Esophagus mucosa (tissue), 1 donor: Measurements from ENCODE around the gene SPP1. TPM values are rescaled to one million over a fixed set of nuclear protein-coding genes. Genes with fewer than 3 reads are reported as not detected.
A peak's percentile ranks its signal among the peaks of the same experiment; 100 is the strongest.
"Not testable (repeated sequence)": the region's sequence is repeated elsewhere in the genome, so short reads cannot be mapped to it uniquely, and the experiment has no call there.

Source experiments
- ATAC-seq: fragments of 200-7000 bp; cut with Tn5 transposase; one replicate; pipeline ENCODE4 v1.9.1; 2020
- total RNA-seq: library from RNA; stranded (reverse); gene quantifications from one replicate; pipeline ENCODE4 v1.2.4, GENCODE V29; 2023
- donor health status: DM: yes; HTN: yes; CAD: no.

SPP1 gene
- 1.4 TPM for total RNA-seq

DNA sequence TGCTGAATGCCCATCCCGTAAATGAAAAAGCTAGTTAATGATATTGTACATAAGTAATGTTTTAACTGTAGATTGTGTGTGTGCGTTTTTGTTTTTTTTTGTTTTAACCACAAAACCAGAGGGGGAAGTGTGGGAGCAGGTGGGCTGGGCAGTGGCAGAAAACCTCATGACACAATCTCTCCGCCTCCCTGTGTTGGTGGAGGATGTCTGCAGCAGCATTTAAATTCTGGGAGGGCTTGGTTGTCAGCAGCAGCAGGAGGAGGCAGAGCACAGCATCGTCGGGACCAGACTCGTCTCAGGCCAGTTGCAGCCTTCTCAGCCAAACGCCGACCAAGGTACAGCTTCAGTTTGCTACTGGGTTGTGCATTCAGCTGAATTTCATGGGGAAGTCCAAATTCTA lies at the start of gene SPP1:
TSS of gene SPP1 (plus strand) at position 249 of the 400 bp plus-strand sequence. CDS start 1,182 bp downstream, outside the sequence.
- no peak for ATAC-seq

DNA sequence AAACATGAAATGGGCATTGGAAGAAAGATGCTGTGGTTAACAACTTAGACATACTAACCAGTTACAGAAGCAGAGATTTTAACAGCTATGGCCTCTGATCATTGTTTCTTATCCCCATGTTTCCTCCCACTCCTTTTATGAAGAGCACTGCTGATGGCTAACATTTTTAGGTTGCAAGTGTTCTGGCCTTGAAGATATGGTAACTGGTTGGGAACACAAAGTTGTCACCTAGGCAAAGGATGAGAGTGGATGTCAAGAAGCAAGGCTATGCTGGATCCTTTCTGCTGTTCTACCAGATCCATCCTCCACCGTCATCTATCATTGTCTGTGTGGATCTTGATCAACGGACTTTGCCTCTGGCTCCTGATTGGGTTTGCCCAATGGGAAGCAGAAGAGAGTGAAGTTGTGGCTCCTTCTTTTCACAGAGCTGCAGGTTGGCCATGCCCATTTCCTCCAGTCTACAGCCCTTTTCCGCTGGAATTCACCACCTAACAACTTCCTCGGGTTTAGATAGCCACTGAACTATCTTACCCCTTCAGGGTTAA lies 48.9 kb upstream of the SPP1 start:
- ATAC-seq = no peak

DNA sequence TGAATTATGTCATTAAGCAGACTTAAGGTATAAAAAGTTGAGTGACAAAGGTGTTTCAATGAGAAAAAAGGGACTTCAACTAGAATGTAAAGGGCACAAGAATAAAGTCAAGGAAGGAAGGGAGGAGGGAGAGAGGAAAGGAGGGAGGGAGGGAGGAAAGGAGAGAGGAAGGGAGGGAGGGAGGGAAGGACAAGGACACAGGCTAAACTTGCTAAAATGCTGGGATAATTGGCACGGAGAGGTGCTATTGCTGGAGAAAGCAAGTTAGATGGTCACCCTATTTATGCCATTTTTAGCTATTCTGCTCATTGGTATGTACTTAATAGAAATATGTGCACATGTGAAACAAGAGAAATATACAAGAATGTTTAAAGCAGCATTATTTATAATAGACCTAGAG lies 44.9 kb upstream of the SPP1 start:
- ATAC-seq = no peak

DNA sequence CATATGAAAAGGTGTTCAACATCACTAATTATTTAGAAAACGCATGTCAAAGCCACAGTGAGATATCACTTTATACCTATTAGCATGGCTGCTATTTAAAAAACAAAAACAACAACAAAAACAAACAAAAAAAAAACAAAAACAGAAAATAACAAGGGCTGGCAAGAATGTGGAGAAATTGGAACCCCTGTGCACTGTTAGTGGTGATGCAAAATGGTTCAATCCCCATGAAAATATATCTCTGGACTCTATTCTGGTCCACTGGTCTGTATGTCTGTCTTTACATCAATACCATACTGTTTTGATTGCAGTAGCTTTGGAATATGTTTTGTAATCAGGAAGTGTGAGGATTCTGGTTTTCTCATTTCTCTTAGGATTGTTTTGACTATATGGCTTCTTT lies 43.6 kb upstream of the SPP1 start:
- no peak for ATAC-seq

DNA sequence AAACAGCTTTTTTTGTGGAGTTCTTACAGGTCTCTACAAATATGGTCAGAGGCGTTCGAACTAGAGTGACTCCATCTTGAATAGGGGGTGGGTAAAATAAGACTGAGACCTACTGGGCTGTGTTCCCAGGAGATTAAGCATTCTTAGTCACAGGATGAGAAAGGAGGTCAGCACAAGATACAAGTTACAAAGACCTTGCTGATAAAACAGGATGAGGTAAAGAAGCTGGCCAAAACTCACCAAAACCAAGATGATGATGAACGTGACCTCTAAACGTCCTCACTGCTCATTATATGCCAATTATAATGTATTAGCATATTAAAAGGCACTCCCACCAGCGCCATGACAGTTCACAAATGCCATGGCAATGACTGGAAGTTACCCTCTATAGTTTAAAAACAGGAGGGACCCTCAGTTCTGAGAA lies 42.8 kb upstream of the SPP1 start:
- no peak for ATAC-seq

DNA sequence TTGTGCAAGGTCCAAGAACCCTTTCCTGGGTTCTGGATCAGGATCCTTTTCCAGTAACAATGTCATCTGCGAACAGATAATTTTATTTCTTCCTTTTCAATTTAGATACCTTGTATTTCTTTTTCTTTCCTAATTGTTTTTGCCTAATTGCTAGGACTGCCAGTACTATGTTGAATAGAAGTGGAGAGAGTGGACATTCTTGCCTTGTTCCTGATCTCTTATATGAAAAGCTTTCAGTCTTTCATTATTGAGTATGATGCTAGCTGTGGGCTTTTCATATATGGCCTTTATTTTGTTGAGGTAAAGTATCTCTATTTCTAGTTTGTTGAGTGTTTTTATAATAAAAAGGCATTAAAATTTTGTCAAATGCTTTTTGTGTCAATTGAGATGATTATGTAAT lies 42.2 kb upstream of the SPP1 start:
- ATAC-seq = no peak

DNA sequence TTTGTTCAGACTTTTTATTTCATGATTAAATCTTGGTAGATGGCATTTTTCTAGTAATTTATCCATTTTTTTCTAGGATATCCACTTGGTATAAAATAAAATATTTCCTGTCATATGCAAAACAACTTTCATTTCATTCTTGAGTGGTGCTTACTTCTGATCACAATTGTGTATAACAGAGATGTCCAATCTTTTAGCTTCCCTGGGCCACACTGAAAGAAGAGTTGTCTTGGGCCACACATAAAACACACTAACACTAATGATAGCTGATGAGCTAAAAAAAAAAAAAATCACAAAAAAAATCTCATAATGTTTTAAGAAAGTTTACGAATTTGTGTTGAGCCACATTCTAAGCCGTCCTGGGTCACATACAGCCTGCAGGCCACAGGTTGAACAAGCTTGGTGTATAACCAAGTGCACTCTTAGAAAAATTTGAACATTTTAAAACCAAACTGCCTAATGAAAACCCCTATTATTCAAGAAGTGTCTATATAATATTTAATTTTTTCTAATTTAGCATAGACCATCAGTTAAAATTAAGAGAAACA lies 41.3 kb upstream of the SPP1 start:
- no peak for ATAC-seq

DNA sequence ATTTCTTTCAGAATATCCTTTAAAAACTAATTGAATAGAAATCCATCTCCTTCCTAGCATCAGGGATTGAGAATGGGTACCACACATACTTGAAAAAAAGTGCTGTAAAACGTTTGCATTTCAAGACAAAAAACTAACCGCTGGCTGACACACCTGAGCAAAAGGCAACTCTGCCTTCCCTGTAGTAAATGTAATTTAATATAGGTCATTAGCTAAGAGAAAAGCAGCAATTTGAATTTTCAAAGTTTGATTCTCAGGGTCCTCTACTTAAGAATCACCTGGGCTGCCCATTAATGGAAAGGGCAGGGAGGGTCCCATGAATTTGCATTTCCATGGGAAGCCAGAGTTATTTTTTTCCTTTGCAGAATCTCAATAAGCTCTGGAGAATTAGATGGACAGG lies 40.5 kb upstream of the SPP1 start:
- ATAC-seq = no peak

DNA sequence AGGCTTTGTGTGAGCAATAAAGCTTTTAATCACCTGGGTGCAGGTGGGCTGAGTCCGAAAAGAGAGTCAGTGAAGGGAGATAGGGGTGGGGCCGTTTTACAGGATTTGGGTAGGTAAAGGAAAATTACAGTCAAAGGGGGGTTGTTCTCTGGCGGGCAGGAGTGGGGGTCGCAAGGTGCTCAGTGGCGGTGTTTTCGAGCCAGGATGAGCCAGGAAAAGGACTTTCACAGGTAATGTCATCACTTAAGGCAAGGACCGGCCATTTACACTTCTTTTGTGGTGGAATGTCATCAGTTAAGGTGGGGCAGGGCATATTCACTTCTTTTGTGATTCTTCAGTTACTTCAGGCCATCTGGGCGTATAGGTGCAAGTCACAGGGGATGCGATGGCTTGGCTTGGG lies 39.6 kb upstream of the SPP1 start:
- not testable (repeated sequence) for ATAC-seq

DNA sequence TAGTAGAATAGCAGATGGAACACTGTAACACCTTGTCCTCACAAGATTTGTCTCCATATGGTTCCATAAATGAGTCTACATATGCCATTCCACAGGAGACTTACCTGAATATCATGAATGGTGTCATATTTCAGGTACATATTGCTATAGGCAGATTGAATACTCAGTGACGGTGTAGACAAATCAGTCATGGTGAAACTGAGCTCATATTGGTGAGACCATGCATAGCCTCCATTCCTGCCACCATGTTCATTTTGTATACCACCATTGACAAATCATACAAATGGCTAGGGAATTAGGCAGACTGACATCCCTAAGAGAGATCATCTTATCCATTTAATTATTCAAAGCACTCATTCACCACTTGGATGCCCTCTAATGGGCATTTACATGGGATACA lies 38.0 kb upstream of the SPP1 start:
- no peak for ATAC-seq

DNA sequence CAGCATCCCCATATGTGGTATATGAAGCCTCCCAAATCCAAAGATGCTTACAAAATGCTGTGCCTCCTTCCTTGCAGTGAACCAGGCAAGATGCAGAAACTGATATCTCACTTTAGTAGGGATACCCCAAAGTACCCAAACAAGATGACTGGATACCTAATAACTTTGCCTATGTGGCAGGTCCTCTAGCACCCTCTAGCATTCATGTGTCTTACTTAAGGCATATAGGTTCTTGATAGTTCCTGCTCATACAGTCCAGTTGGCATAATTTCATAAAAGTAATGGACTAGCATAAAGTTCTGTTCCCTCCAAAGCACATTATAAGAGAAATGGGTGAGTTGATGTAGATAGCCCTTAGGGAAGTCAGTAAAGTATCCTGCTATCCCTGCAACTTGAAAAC lies 36.8 kb upstream of the SPP1 start:
- ATAC-seq = no peak

DNA sequence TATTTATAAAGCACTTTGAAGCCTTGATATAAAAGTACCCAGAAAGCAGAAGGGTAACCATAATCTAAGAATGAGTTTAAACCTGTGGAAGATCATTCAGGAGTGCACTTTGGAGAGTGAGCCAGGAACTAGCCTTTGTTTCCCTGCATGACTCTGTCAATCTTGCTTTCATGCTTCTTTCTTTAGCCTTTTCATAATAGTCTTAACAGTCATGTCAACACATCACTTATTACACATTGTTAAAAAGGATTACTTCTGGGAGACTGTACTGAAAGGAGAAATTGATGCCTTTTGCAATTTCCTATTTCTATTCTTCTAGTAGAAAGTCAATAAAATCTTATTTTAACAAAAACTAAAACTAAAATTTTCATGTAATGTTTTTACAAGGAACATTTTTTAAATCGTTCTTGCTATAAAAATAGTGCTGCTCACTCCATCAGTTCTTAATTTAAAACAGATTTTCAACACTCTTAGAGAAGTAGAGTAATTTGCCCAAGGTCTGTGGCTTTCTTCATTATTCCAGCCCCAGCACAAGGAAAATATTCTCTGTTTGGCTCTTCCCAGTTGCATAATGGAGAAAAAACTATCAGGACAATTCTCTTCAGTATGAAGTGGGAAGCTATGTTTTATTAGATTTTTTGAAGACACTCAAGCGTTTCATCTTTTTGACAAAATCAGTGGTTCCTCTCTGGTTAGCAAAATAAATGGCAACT lies 35.4 kb upstream of the SPP1 start:
- ATAC-seq = no peak

DNA sequence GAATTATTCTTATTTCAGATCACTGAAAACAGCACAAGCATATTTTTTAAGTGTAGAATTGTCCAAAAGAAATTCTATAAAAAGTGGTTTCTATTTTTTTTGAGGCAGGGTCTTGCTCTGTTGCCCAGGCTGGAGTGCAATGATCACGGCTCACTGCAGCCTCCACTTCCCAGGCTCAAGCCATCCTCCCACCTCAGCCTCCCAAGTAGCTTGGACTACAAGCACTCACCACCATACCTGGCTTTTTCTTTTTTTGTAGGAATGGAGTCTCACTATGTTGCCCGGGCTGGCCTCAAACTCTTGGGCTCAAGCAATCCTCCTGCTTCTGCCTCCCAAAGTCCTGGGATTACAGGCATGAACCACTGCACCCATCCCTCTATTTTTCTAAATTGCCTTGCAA lies 34.7 kb upstream of the SPP1 start:
- not testable (repeated sequence) for ATAC-seq

DNA sequence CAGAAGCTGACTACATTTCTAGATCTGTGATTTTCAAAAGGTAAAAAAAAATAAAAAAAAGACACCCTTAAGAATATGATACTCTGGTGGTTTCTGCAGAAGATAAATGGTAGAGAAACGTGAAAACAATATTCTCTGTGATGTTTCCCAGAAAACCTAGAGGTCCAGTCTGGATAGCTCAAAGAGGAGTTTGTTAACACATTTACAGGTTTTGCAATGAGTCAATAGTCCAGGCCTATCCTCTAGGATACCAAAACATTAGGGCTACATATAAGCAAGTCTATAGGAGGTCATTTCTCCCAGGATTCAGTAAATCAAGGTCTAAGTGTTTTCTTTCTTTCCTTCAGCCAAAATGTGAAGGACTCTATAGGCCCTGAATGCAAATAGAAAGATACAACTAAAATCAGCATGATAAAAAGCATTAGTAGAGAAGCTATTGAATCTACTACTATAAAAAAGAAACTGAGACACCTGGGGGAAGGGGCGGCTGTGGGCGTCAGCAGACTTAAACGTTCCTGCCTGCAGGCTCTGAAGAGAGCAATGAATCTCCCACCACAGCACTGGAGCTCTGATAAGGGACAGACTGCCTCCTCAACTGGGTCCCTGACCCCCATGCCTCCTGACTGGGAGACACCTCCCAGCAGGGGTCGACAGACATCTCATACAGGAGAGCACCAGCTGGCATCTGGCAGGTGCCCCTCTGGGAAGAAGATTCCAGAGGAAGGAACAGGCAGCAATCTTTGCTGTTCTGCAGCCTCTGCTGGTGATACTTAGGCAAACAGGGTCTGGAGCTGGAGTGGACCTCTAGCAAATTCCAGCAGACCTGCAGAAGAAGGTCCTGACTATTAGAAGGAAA lies 33.7 kb upstream of the SPP1 start:
- no peak for ATAC-seq

DNA sequence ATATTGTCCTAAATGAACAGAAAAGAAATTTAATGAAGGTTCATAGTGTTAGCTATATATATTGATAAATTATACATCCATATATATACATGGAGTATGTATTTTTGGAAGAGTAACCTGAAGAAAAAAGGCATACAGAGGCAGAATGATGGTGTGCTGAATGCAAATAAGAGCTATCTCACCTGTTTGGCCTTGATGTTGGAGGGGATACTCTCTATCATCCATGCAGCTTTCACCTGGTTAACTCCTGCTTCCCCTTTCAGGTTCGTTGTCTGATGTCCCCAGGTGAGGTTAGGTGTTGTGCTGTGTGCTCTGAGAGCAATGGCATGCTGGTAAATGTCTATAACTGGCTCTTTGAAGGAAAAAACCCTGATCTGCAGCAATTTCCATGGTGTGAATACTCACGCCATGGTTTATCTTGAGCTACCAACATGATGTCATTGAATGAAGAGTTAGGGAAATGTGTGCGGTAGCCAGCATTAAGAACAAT lies 31.8 kb upstream of the SPP1 start:
- ATAC-seq = no peak

DNA sequence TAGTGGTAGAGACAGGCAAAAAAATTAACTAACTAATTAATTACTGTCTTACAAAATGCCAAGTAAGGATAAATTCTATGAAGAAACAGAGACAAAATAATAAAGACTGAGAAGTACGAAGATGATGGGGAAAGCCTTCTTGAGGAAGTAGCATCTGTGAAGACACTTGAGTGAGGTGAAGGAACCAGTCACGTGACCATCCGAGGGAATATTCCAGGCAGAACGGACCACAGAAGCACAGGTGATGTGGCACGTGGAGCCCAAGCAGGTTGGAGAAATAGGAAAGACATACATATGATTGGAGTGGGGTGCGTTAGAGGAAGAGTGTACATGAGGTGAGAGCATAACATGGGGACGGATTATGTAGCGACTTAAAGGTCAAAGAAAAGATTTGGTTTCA lies 30.5 kb upstream of the SPP1 start:
- ATAC-seq = no peak

DNA sequence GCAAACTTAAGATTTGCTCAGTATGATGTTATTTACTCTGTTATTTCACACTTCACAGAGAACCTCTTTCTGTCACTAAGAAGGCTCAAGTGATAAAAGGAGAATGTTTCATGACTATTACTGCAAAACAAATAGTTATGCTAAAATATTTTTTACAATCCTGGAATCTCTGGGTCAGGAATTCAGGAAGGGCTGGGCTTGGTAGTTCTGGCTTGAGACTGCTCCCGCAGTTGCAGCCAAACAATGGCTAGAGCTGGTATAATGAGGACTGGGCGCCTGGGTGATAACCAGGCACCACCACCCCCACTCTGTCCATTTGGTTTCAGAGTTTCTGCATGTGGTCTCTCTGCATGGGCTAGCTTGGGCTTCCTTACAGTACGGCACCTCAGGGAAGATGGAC lies 28.7 kb upstream of the SPP1 start:
- no peak for ATAC-seq

DNA sequence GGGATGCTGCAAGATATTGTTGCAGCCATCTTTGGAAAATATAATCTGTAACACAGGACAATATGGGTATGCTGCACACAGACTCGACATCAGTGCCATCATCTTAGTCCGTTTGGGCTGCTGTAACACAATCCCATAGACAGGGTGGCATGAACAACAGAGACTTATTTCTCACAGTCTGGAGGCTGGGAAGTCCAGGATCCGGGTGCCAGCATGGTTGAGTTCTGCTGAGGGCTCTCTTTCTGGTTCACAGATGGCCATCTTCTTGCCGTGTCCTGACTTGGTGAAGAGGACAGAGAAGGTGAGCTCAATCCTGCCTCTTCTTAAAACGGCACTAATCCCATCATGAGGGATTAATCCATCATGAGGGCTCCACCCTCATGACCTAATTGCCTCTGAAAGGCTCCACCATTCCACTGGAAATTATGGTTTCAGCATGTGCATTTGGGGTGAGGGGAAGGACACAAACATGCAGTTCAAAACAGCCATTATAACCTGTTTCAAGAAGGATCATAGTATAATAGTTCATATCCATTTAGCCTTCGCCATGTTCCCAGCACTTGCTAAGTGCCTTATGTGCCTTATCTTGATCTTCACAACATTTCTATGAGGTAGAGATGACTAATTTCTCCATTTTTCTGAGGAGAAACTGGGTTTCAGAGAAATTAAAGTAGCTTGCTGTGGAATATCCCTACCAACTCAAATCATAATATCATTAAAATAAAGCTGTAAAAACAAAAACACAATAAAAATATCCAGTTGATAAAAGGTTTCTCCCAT lies 27.9 kb upstream of the SPP1 start:
- ATAC-seq = no peak

DNA sequence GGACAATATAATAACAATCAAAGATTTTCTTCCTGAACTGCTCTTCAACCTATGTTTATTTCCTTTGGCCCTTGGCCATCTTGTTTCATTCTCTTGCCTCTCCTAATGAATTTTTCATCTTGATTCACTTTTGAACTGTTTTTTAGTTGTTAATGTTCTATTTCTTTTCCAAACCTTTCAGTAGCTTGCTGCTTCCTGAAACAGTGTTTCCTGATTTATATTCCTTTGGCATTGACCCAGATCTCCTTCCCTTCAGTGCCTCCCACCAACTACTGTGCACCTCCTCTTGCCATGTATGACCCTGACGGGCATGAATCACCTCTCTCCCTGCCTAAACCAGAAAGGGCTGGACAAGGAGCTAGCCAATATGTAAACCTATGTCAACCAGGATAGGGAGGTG lies 25.6 kb upstream of the SPP1 start:
- ATAC-seq = peak; percentile 54

DNA sequence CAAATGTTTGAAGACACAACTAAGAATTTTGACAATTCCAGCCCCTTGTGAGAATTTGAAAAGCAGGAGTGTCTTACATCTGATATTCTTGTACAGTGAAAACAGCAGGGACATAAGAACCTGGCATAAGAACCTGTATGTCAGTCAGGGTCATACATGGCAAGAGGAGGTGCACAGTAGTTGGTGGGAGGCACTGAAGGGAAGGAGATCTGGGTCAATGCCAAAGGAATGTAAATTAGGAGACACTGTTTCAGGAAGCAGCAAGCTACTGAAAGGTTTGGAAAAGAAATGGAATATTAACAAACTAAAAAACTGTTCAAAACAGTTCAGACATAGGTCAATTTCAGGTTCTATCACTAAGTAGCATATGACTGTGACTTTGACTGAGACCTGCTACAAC lies 25.0 kb upstream of the SPP1 start:
- no peak for ATAC-seq

DNA sequence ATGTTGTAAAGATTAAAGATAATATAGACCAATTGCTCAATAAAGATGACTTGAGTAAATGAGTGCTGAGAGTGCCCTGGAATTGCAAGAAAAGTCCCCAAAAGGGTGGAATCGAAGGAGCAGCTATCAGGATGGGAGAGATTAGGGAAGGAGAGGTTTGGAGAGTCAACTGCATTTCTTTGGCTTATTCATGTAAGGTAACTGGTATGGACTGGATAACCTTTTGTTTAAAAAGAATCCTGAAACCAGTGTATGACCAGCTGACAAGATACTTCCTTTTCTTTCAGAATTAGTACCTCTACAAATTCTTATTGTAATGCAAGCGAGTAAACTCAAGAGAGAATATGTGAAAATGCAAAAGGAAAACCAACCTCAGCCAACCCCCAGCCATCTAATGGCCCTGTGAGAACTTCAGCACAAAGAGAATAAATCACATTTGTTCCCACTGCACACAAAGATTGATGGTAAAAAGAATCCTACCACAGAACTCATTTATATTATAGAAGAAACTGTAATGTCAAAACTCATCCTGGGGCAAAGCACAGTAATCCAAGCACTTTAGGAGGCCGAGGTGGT lies 24.5 kb upstream of the SPP1 start:
- no peak for ATAC-seq

DNA sequence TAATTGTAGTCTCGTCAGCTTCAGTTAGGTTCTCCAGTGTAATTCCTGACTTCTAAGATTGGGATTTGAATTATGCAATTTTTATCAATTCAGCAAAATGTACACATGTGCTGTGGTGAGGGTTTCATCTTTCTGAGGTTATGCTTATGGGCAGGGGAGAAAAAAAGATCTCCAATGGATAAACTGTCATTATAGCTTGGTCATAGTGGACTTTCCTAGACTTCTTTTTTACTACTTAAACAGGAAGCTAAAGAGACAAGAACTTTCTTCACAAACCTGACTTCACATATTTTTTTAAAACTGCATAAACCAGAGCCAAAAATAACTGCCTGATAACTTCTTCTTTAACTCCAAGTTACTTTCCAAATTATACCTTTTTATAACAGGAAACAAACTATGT lies 21.7 kb upstream of the SPP1 start:
- no peak for ATAC-seq
